Measurements from ENCODE around the gene PCDHA9.
"Not testable (repeated sequence)": the region's sequence is repeated elsewhere in the genome, so short reads cannot be mapped to it uniquely, and the experiment has no call there.

PCDHA9 gene

DNA sequence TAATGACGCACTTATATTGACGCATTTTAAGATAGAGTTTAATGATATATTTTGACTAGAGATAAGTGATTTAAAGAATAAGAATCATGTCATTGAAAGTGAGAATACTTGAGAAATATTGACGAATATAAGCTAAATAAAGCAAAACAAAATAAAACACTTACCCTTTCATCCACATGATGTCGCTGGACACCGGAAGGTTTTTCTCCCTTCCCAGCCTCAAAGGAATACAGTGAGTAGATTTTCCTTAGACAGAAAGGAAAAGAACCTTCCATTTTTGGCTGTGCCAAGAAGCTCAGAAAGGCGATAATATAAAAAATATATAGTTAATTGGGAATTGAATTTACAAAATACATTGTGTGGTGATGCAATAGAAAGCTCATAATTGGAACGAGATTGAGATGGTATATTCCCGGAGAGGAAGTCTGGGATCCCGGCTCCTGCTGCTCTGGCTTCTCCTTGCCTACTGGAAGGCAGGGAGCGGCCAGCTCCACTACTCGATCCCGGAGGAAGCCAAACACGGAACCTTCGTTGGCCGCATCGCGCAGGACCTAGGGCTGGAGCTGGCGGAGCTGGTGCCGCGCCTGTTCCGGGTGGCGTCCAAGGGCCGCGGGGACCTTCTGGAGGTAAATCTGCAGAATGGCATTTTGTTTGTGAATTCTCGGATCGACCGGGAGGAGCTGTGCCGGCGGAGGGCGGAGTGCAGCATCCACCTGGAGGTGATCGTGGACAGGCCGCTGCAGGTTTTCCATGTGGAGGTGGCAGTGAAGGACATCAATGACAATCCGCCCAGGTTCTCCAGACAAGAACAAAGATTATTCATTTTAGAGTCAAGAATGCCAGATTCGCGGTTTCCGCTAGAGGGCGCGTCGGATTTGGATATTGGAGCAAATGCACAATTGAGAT is 26.6 kb upstream of the PCDHA9 start, which contains the start of gene PCDHA5:
PCDHA5 (plus strand) TSS at position 239 of the 906 bp plus-strand sequence.
- no peaks in the 10 kb centered on the region for H3K9me3 ChIP-seq (ENCODE audit: control insufficient read depth, insufficient read depth, low read length)
- H3K27me3 ChIP-seq (ENCODE audit: control insufficient read depth, insufficient read depth, low read length), result no peaks in the 10 kb centered on the region
- no peak within 1 kb of the TSS for H3K27ac ChIP-seq (ENCODE audit: low read length)
- H3K4me1 ChIP-seq (ENCODE audit: control insufficient read depth, insufficient read depth, low read length), result no peaks in the 10 kb centered on the region
- H3K4me3 ChIP-seq (ENCODE audit: low read length), result peak within 1 kb of the TSS; percentile 49; the same call in 1 of the 2 replicates
- no peaks in the 10 kb centered on the region for H3K36me3 ChIP-seq (ENCODE audit: control insufficient read depth, insufficient read depth, low read length)
- WGBS (ENCODE audit: insufficient coverage, insufficient read length), result 100% methylated on average over 2 of the region's 39 CpGs
- no peak for DNase-seq (ENCODE audit: low read depth, low spot score)

DNA sequence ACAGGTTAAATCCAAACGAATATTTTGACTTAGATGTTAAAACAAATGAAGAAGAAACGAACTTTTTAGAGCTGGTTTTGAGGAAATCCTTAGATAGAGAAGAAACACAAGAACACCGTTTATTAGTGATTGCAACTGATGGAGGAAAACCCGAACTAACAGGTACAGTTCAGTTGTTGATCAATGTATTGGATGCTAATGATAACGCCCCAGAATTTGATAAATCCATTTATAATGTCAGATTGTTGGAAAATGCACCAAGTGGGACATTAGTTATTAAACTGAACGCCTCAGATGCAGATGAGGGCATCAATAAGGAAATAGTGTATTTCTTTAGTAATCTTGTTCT is 25.9 kb upstream of the PCDHA9 start:
- Histone ChIP-seq H3K4me1 (ENCODE audit: control insufficient read depth, insufficient read depth, low read length) (no peaks in the 10 kb centered on the region), H3K36me3 (ENCODE audit: control insufficient read depth, insufficient read depth, low read length) (no peaks in the 10 kb centered on the region), H3K9me3 (ENCODE audit: control insufficient read depth, insufficient read depth, low read length) (no peaks in the 10 kb centered on the region), H3K4me3 (ENCODE audit: low read length) (no peak overlapping the region), H3K27ac (ENCODE audit: low read length) (no peak overlapping the region), H3K27me3 (ENCODE audit: control insufficient read depth, insufficient read depth, low read length) (no peaks in the 10 kb centered on the region)
- WGBS (ENCODE audit: insufficient coverage, insufficient read length), result no CpG with 5 or more reads among the region's 6 CpGs
- DNase-seq (ENCODE audit: low read depth, low spot score), result no peak

DNA sequence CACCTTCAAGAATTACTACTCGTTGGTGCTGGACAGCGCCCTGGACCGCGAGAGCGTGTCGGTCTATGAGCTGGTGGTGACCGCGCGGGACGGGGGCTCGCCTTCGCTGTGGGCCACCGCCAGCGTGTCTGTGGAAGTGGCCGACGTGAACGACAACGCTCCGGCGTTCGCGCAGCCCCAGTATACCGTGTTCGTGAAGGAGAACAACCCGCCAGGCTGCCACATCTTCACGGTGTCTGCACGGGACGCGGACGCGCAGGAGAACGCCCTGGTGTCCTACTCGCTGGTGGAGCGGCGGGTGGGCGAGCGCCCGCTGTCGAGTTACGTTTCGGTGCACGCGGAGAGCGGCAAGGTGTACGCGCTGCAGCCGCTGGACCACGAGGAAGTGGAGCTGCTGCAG is 25.2 kb upstream of the PCDHA9 start:
- WGBS (ENCODE audit: insufficient coverage, insufficient read length), result no CpG with 5 or more reads among the region's 48 CpGs
- not testable (repeated sequence) for H3K9me3 ChIP-seq (ENCODE audit: control insufficient read depth, insufficient read depth, low read length); H3K27ac ChIP-seq (ENCODE audit: low read length); H3K36me3 ChIP-seq (ENCODE audit: control insufficient read depth, insufficient read depth, low read length); H3K4me1 ChIP-seq (ENCODE audit: control insufficient read depth, insufficient read depth, low read length); H3K4me3 ChIP-seq (ENCODE audit: low read length); DNase-seq (ENCODE audit: low read depth, low spot score); H3K27me3 ChIP-seq (ENCODE audit: control insufficient read depth, insufficient read depth, low read length)

DNA sequence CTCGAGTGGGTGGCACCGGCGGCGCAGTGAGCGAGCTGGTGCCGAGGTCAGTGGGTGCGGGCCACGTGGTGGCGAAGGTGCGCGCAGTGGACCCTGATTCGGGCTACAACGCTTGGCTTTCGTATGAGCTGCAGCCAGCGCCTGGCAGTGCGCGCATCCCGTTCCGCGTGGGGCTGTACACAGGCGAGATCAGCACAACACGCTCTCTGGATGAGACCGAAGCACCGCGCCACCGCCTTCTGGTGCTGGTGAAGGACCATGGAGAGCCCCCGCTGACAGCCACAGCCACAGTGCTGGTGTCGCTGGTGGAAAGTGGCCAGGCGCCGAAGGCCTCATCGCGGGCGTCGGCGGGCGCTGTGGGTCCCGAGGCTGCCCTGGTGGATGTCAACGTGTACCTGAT is 24.7 kb upstream of the PCDHA9 start:
- H3K4me3 ChIP-seq (ENCODE audit: low read length), result no peak overlapping the region
- H3K27me3 ChIP-seq (ENCODE audit: control insufficient read depth, insufficient read depth, low read length), result no peaks in the 10 kb centered on the region
- no peaks in the 10 kb centered on the region for H3K36me3 ChIP-seq (ENCODE audit: control insufficient read depth, insufficient read depth, low read length)
- no peak overlapping the region for H3K27ac ChIP-seq (ENCODE audit: low read length)
- WGBS (ENCODE audit: insufficient coverage, insufficient read length), result no CpG with 5 or more reads among the region's 38 CpGs
- DNase-seq (ENCODE audit: low read depth, low spot score), result no peak
- H3K9me3 ChIP-seq (ENCODE audit: control insufficient read depth, insufficient read depth, low read length), result no peaks in the 10 kb centered on the region
- H3K4me1 ChIP-seq (ENCODE audit: control insufficient read depth, insufficient read depth, low read length), result no peaks in the 10 kb centered on the region

DNA sequence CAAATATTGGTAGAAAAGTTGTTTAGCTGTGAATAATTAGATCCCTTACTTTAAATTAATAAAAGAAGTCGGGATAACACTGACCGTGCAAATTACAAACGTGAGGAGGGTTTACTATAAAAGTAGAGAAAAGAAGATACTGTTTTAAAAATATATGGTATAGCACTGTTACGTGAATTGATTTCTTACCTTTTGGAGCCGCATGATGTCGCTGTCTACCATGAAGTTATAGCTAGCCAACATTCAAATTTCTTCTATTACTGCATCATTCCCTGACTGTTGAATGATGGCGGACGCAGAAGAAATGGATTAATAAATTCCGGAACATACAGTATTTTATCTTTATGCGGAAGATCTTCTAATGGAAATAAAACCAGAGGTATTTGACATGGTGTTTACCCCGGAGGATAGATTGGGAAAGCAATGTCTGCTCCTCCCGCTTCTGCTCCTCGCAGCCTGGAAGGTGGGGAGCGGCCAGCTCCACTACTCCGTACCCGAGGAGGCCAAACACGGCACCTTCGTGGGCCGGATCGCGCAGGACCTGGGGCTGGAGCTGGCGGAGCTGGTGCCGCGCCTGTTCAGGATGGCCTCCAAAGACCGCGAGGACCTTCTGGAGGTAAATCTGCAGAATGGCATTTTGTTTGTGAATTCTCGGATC is 20.3 kb upstream of the PCDHA9 start, which contains the start of gene PCDHA6:
PCDHA6 (plus strand) TSS at position 257 of the 658 bp plus-strand sequence; CDS start at position 389, 132 bp downstream.
- Histone ChIP-seq H3K27me3 (ENCODE audit: control insufficient read depth, insufficient read depth, low read length) (no peaks in the 10 kb centered on the region), H3K4me3 (ENCODE audit: low read length) (no peak within 1 kb of the TSS), H3K9me3 (ENCODE audit: control insufficient read depth, insufficient read depth, low read length) (no peaks in the 10 kb centered on the region), H3K4me1 (ENCODE audit: control insufficient read depth, insufficient read depth, low read length) (no peaks in the 10 kb centered on the region), H3K27ac (ENCODE audit: low read length) (no peak within 1 kb of the TSS), H3K36me3 (ENCODE audit: control insufficient read depth, insufficient read depth, low read length) (no peaks in the 10 kb centered on the region)
- DNase-seq (ENCODE audit: low read depth, low spot score), result no peak
- no CpG with 5 or more reads among the region's 27 CpGs for WGBS (ENCODE audit: insufficient coverage, insufficient read length)

DNA sequence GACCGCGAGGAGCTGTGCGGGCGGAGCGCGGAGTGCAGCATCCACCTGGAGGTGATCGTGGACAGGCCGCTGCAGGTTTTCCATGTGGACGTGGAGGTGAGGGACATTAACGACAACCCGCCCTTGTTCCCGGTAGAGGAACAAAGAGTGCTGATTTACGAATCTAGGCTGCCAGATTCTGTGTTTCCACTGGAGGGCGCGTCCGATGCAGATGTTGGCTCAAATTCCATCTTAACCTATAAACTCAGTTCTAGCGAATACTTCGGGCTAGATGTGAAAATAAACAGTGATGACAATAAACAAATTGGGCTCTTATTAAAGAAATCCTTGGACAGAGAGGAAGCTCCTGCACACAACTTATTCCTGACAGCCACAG is 19.8 kb upstream of the PCDHA9 start:
- Histone ChIP-seq H3K4me3 (ENCODE audit: low read length) (no peak overlapping the region), H3K27ac (ENCODE audit: low read length) (no peak overlapping the region), H3K9me3 (ENCODE audit: control insufficient read depth, insufficient read depth, low read length) (no peaks in the 10 kb centered on the region), H3K27me3 (ENCODE audit: control insufficient read depth, insufficient read depth, low read length) (no peaks in the 10 kb centered on the region), H3K4me1 (ENCODE audit: control insufficient read depth, insufficient read depth, low read length) (no peaks in the 10 kb centered on the region), H3K36me3 (ENCODE audit: control insufficient read depth, insufficient read depth, low read length) (no peaks in the 10 kb centered on the region)
- no CpG with 5 or more reads among the region's 18 CpGs for whole genome bisulfite sequencing (ENCODE audit: insufficient coverage, insufficient read length)
- DNase-seq (ENCODE audit: low read depth, low spot score), result no peak

DNA sequence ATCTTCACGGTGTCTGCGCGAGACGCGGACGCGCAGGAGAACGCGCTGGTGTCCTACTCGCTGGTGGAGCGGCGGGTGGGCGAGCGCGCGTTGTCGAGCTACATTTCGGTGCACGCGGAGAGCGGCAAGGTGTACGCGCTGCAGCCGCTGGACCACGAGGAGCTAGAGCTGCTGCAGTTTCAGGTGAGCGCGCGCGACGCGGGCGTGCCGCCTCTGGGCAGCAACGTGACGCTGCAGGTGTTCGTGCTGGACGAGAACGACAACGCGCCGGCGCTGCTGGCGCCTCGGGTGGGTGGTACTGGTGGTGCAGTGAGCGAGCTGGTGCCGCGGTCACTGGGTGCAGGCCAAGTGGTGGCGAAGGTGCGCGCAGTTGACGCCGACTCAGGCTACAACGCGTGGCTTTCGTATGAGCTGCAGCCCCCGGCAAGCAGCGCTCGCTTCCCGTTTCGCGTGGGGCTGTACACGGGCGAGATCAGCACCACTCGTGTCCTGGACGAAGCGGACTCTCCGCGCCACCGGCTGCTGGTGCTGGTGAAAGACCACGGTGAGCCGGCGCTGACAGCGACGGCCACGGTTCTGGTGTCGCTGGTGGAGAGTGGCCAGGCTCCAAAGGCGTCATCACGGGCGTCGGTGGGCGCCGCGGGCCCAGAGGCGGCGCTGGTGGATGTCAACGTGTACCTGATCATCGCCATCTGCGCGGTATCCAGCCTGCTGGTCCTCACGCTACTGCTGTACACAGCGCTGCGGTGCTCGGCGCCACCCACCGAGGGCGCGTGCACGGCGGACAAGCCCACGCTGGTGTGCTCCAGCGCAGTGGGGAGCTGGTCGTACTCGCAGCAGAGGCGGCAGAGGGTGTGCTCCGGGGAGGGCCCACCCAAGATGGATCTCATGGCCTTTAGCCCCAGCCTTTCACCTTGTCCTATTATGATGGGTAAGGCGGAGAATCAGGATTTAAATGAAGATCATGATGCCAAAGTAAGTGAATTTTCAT is 18.4 kb upstream of the PCDHA9 start:
- DNase-seq (ENCODE audit: low read depth, low spot score); H3K27me3 ChIP-seq (ENCODE audit: control insufficient read depth, insufficient read depth, low read length); H3K36me3 ChIP-seq (ENCODE audit: control insufficient read depth, insufficient read depth, low read length); H3K9me3 ChIP-seq (ENCODE audit: control insufficient read depth, insufficient read depth, low read length); H3K4me3 ChIP-seq (ENCODE audit: low read length); H3K27ac ChIP-seq (ENCODE audit: low read length); H3K4me1 ChIP-seq (ENCODE audit: control insufficient read depth, insufficient read depth, low read length): not testable (repeated sequence)
- no CpG with 5 or more reads among the region's 106 CpGs for WGBS (ENCODE audit: insufficient coverage, insufficient read length)

DNA sequence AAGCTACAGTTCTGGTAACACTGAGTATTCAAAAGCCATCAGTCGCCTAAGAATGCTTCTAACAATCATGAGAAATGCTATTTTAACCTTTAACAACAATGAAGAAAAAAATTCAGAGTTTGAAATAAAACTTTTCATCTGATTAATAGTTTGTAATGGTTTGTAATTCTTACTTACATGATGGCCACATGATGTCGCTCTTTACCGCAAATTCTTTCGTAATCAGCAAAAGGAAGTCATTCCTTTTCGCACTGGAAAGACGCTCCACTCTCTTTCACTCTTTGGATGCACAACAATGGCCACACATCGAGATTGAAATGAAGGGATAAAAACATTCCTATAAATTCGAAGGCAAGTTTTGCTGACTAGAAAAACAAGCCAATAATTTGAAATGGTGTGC is 14.2 kb upstream of the PCDHA9 start, which contains the start of gene PCDHA7:
PCDHA7 (plus strand) TSS at position 277 of the 400 bp plus-strand sequence; CDS start at position 392, 115 bp downstream.
- Histone ChIP-seq H3K27me3 (ENCODE audit: control insufficient read depth, insufficient read depth, low read length) (no peaks in the 10 kb centered on the region), H3K4me3 (ENCODE audit: low read length) (no peak within 1 kb of the TSS), H3K4me1 (ENCODE audit: control insufficient read depth, insufficient read depth, low read length) (no peaks in the 10 kb centered on the region), H3K36me3 (ENCODE audit: control insufficient read depth, insufficient read depth, low read length) (no peaks in the 10 kb centered on the region), H3K27ac (ENCODE audit: low read length) (no peak within 1 kb of the TSS), H3K9me3 (ENCODE audit: control insufficient read depth, insufficient read depth, low read length) (no peaks in the 10 kb centered on the region)
- DNase-seq (ENCODE audit: low read depth, low spot score), result no peak
- no CpG with 5 or more reads among the region's 8 CpGs for WGBS (ENCODE audit: insufficient coverage, insufficient read length)

DNA sequence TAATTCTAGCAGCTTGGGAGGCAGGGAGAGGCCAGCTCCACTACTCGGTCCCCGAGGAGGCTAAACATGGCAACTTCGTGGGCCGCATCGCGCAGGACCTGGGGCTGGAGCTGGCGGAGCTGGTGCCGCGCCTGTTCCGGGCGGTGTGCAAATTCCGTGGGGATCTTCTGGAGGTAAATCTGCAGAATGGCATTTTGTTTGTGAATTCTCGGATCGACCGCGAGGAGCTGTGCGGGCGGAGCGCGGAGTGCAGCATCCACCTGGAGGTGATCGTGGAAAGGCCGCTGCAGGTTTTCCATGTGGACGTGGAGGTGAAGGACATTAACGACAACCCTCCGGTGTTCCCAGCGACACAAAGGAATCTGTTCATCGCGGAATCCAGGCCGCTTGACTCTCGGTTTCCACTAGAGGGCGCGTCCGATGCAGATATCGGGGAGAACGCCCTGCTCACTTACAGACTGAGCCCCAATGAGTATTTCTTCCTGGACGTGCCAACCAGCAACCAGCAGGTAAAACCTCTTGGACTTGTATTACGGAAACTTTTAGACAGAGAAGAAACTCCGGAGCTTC is 13.7 kb upstream of the PCDHA9 start:
- DNase-seq (ENCODE audit: low read depth, low spot score); H3K27me3 ChIP-seq (ENCODE audit: control insufficient read depth, insufficient read depth, low read length); H3K4me3 ChIP-seq (ENCODE audit: low read length); H3K9me3 ChIP-seq (ENCODE audit: control insufficient read depth, insufficient read depth, low read length); H3K27ac ChIP-seq (ENCODE audit: low read length); H3K4me1 ChIP-seq (ENCODE audit: control insufficient read depth, insufficient read depth, low read length); H3K36me3 ChIP-seq (ENCODE audit: control insufficient read depth, insufficient read depth, low read length): not testable (repeated sequence)
- no CpG with 5 or more reads among the region's 38 CpGs for WGBS (ENCODE audit: insufficient coverage, insufficient read length)

All from iPS DF 6.9 (cell line).